Stomach (tissue), 4 donors: ENCODE data around the gene HSD17B12.

ENCODE experiments used
- POLR2A ChIP-seq, 4 donors: fragments of 450-650 bp; IDR thresholded peaks; one replicate each; pipeline ENCODE4 v1.6.1; 2016; ENCODE audit warnings: antibody characterized with exemption in 4 of 4, control low read depth in 2 of 4, mild to moderate bottlenecking in 1 of 4, moderate library complexity in 1 of 4
- TF ChIP-seq, protein P1 (sequence below), 7 experiments: fragments of 450-650 bp in 4 of 7; fragments of 200-600 bp in 3 of 7; sonication (generic) in 3 of 7; IDR thresholded peaks; one replicate each; pipeline ENCODE4 v1.5.1; 2016 to 2019; ENCODE audit warnings: antibody characterized with exemption in 7 of 7, control low read depth in 2 of 7, mild to moderate bottlenecking in 1 of 7

DNA sequence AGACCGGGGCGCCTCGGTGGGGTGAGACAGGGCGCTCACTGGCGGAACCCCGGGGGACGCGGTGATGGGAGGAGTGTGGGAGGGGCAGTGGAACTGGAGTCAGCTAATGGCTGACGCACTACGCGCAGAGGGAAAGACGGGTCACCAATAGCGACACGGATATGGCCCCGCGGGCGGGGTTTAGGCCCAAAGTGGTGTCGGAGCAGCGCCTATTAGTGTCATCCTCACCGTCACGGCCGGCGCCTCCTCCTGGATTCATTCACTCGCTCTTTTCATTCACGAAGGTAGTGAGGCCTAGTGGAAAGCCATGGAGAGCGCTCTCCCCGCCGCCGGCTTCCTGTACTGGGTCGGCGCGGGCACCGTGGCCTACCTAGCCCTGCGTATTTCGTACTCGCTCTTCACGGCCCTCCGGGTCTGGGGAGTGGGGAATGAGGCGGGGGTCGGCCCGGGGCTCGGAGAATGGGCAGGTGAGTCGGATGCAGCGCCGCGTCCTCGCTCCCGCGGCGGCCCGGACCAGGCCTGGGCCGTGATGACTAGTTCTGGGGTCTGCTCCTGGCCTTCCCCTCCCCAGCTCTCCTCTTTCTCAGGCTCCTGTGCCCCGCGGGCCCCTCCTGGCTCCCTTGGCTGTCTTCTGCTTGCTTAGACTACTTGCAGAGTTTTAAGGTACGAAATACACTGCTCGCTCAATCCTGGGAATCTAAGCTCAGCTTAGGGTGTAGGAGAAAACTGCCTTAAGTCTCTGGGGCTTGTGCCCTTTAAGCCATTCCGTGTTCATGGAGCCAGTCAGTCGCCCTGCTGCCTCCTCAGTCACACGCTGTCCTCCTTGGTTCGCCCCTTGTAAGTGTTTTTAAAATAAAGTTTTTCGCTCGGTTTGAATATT is at the start of gene HSD17B12:
- TF ChIP-seq POLR2A (IDR thresholded peaks at IDR 0.05), result peak in 2 of 4 donors; percentile 84 to 88
- TF ChIP-seq, protein P1, sequence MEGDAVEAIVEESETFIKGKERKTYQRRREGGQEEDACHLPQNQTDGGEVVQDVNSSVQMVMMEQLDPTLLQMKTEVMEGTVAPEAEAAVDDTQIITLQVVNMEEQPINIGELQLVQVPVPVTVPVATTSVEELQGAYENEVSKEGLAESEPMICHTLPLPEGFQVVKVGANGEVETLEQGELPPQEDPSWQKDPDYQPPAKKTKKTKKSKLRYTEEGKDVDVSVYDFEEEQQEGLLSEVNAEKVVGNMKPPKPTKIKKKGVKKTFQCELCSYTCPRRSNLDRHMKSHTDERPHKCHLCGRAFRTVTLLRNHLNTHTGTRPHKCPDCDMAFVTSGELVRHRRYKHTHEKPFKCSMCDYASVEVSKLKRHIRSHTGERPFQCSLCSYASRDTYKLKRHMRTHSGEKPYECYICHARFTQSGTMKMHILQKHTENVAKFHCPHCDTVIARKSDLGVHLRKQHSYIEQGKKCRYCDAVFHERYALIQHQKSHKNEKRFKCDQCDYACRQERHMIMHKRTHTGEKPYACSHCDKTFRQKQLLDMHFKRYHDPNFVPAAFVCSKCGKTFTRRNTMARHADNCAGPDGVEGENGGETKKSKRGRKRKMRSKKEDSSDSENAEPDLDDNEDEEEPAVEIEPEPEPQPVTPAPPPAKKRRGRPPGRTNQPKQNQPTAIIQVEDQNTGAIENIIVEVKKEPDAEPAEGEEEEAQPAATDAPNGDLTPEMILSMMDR (IDR thresholded peaks at IDR 0.05), result no peak
